K562 (cell line): ENCODE results near the gene C1QTNF3. TPM values are rescaled to one million over a fixed set of nuclear protein-coding genes. Genes with fewer than 3 reads are reported as not detected.

Source experiments
- ATAC-seq: fragments of 200-7000 bp; cut with Tn5 transposase; 3 replicates; pipeline ENCODE4 v1.9.1; 2020; ENCODE audit warnings: moderate library complexity
- BruUV-seq: library from RNA; stranded (reverse); fragments of 400-500 nt; replicated peaks from 2 replicates; lab custom pipeline; 2021; lab: Mats Ljungman, UMichigan
- CTCF ChIA-PET: fragments of 300-600 bp; formaldehyde crosslinking; extraction: SDS; loops from one replicate; lab custom pipeline; 2021; ENCODE audit warnings: low intra/inter-chr PET ratio; lab: Yijun Ruan, JAX
- POLR2A ChIA-PET: fragments of 300-600, 350-650 bp; sonication (Branson Sonifier 250); formaldehyde crosslinking; extraction: SDS; loops from one replicate; lab custom pipeline; 2021; ENCODE audit warnings: antibody characterized with exemption, inconsistent platforms; lab: Yijun Ruan, JAX
- DNase-seq, 4 experiments: peaks; one replicate each; pipeline versions ENCODE4 v3.0.0 to v3.0.0-alpha.2; 2011 to 2018; ENCODE audit warnings: low spot score in 3 of 4, mixed read lengths in 3 of 4; ENCODE audit errors: extremely low read depth in 1 of 4
- FAIRE-seq: peaks from 2 replicates; lab custom pipeline; 2011; peaks lifted over from hg19 to GRCh38; lab: Jason Lieb, UNC
- H2AFZ ChIP-seq: 2 replicates; pipeline ENCODE4 v1.6.0; 2011; ENCODE audit warnings: low read depth, low read length, control low read depth, inconsistent platforms
- H3K27ac ChIP-seq: fragments of 200-600 bp; 3 replicates; pipeline ENCODE4 v1.8.0; 2011; ENCODE audit warnings: low read depth, mild to moderate bottlenecking, control low read depth, inconsistent platforms, low read length, moderate library complexity, mixed read lengths; ENCODE audit errors: extremely low read depth
- H3K27me3 ChIP-seq, 2 experiments: fragments of 300-600 bp in 1 of 2; 2 replicates in 1 of 2; 3 replicates in 1 of 2; pipeline versions ENCODE4 v1.6.0 to v1.8.0; 2011; ENCODE audit warnings: inconsistent platforms in 2 of 2, low read length in 2 of 2, mild to moderate bottlenecking in 1 of 2, mixed read lengths in 1 of 2, moderate library complexity in 1 of 2; ENCODE audit not compliant: control insufficient read depth in 2 of 2, insufficient read depth in 2 of 2
- H3K36me3 ChIP-seq: fragments of 300-600 bp; 3 replicates; pipeline ENCODE4 v1.8.0; 2011; ENCODE audit warnings: mild to moderate bottlenecking, low read length, inconsistent platforms; ENCODE audit not compliant: control insufficient read depth, insufficient read depth
- H3K4me1 ChIP-seq, 2 experiments: fragments of 200-600 bp in 1 of 2; replicated peaks in 1 of 2; 2 replicates in 1 of 2; 3 replicates in 1 of 2; pipeline versions ENCODE4 v1.5.1 to v1.8.0; 2011; ENCODE audit warnings: inconsistent platforms in 2 of 2, low read length in 2 of 2, mild to moderate bottlenecking in 1 of 2, mixed read lengths in 1 of 2, moderate library complexity in 1 of 2; ENCODE audit not compliant: control insufficient read depth in 2 of 2, insufficient read depth in 2 of 2
- H3K4me2 ChIP-seq: 2 replicates; pipeline ENCODE4 v1.6.1; 2011; ENCODE audit warnings: low read length, control low read depth, inconsistent platforms, mixed read lengths; ENCODE audit not compliant: insufficient read depth
- H3K4me3 ChIP-seq: fragments of 200-600 bp; sonication (generic), shearing (Covaris generic); 2 replicates; pipeline ENCODE4 v1.5.1; 2016; ENCODE audit warnings: control low read depth, inconsistent platforms
- H3K79me2 ChIP-seq: fragments of 200-600 bp; 3 replicates; pipeline ENCODE4 v1.8.0; 2011; ENCODE audit warnings: low read length, inconsistent platforms; ENCODE audit not compliant: control insufficient read depth, insufficient read depth
- H3K9ac ChIP-seq, 2 experiments: 2 replicates each; pipeline versions ENCODE4 v1.6.0 to v1.6.1; 2011; ENCODE audit warnings: low read depth in 2 of 2, low read length in 2 of 2, control low read depth in 1 of 2, inconsistent platforms in 1 of 2, mild to moderate bottlenecking in 1 of 2, mixed read lengths in 1 of 2; ENCODE audit not compliant: insufficient read depth in 1 of 2
- H3K9me1 ChIP-seq: one replicate; pipeline ENCODE4 v1.6.0; 2011; ENCODE audit warnings: inconsistent platforms, mild to moderate bottlenecking, low read length, moderate library complexity; ENCODE audit not compliant: control insufficient read depth, insufficient read depth
- H3K9me3 ChIP-seq: replicated peaks from 2 replicates; pipeline ENCODE4 v1.5.1; 2011; ENCODE audit warnings: low read depth, low read length, inconsistent platforms; ENCODE audit not compliant: control insufficient read depth, insufficient read depth
- H4K20me1 ChIP-seq: replicated peaks from 2 replicates; pipeline ENCODE4 v1.6.1; 2011; ENCODE audit warnings: low read length, inconsistent platforms, mixed read lengths; ENCODE audit not compliant: control insufficient read depth, insufficient read depth
- NCOA6 ChIP-seq: fragments of 450-650 bp; IDR thresholded peaks from 2 replicates; pipeline ENCODE4 v1.6.1; 2017; ENCODE audit warnings: mild to moderate bottlenecking
- PBX2 ChIP-seq, 2 experiments: IDR thresholded peaks in 1 of 2; conservative IDR thresholded peaks in 1 of 2; 2 replicates each; pipeline ENCODE4 v1.6.1; 2016; ENCODE audit warnings: low read depth in 2 of 2, mild to moderate bottlenecking in 1 of 2, missing compliant biosample characterization in 1 of 2, missing genetic modification characterization in 1 of 2, moderate library complexity in 1 of 2
- SIN3A ChIP-seq, 2 experiments: fragments of 150-350 bp in 1 of 2; IDR thresholded peaks; 2 replicates each; pipeline ENCODE4 v1.6.1; 2011 to 2016; ENCODE audit warnings: borderline replicate concordance in 2 of 2, low read depth in 2 of 2, low read length in 2 of 2, mild to moderate bottlenecking in 2 of 2, moderate library complexity in 2 of 2; ENCODE audit not compliant: control insufficient read depth in 1 of 2
- SMAD1 ChIP-seq: fragments of 150-350 bp; IDR thresholded peaks from 2 replicates; pipeline ENCODE4 v1.6.1; 2014; ENCODE audit warnings: low read length, low read depth; ENCODE audit not compliant: partially characterized antibody
- SMAD2 ChIP-seq: fragments of 150-350 bp; IDR thresholded peaks from 2 replicates; pipeline ENCODE4 v1.6.1; 2014; ENCODE audit warnings: low read depth, mild to moderate bottlenecking, low read length
- ZNF384 ChIP-seq: IDR thresholded peaks from 2 replicates; pipeline ENCODE4 v1.6.1; 2012; ENCODE audit warnings: low read depth, low read length, improper control_type of control experiment
- ZNF407 ChIP-seq: fragments of 450-650 bp; IDR thresholded peaks from 2 replicates; pipeline ENCODE4 v1.6.1; 2016; ENCODE audit warnings: low read depth
- ZNF449 ChIP-seq: fragments of 250-450 bp; sonication (Bioruptor Pico); IDR thresholded peaks from 2 replicates; pipeline ENCODE4 v1.8.0; 2022; ENCODE audit warnings: moderate library complexity, mild to moderate bottlenecking, inconsistent platforms
- ZNF586 ChIP-seq: fragments of 450-650 bp; formaldehyde crosslinking; conservative IDR thresholded peaks from 2 replicates; pipeline ENCODE4 v1.4.0; 2020; ENCODE audit warnings: mild to moderate bottlenecking, moderate library complexity
- WGBS: fragments of 100-300 bp; shearing (Covaris generic); methylation state at CpG from one replicate; pipeline ENCODE4 v1.1.6; 2016; ENCODE audit warnings: low coverage, mixed read lengths; ENCODE audit not compliant: insufficient coverage; ENCODE audit errors: missing lambda C conversion rate; 5-methylcytosine and 5-hydroxymethylcytosine counted together
- in situ Hi-C: fragments of 300-500 bp; cut with MboI; formaldehyde crosslinking; loops from 4 replicates; pipeline ENCODE4 v1.15.0; 2018; ENCODE audit warnings: inconsistent platforms, mixed read lengths
- intact Hi-C: fragments of 100-400 bp; cut with micrococcal nuclease; formaldehyde crosslinking; loops from 2 replicates; pipeline ENCODE4 v1.14.2; 2022
- polyA plus RNA-seq, 8 experiments: library from polyadenylated mRNA; depleted of rRNA in 4 of 8; stranded (reverse) in 5 of 8; unstranded in 3 of 8; fragments of >200 nt; fragmentation: Nextera tagmentation in 2 of 8; fragmentation: Illumina TruSeq in 1 of 8; extraction: Ambion mirVana in 2 of 8; extraction: Trizol in 1 of 8; gene quantifications; 2 replicates each; pipeline versions ENCODE4 v1.2.1 to v1.2.3, GENCODE V29; 2011 to 2014; ENCODE audit warnings: inconsistent platforms in 1 of 8, missing spikeins in 1 of 8
- total RNA-seq, 7 experiments: library from RNA; depleted of rRNA in 6 of 7; stranded (reverse); fragments of >200 nt in 6 of 7; fragmentation: Illumina TruSeq in 2 of 7; extraction: Trizol in 2 of 7; gene quantifications; 2 replicates each; pipeline versions ENCODE4 v1.2.1 to v1.2.3, GENCODE V29; 2011 to 2021; ENCODE audit warnings: low replicate concordance in 1 of 7

Gene C1QTNF3
- total and polyA plus RNA-seq, 9 of the 15 experiments (the other 6 are each of a cell fraction or from before 2014, with no cell fraction given) = 0.51 to 3.3 (median 2.0) TPM

- no peak for DNase-seq
- Histone ChIP-seq H3K4me3 (no peak overlapping the region), H3K27me3 (peaks cover 4 to 9% of the 10 kb centered on the region in 2 experiments; a peak in 1 of 5 replicates), H3K9me3 (no peaks in the 10 kb centered on the region), H2AFZ (no peak overlapping the region), H3K27ac (no peak overlapping the region), H3K79me2 (no peaks in the 10 kb centered on the region), H4K20me1 (0 out of 2 replicates have a peak, but pooled peaks cover 4% of the 10 kb centered on the region), H3K4me2 (no peak overlapping the region), H3K36me3 (no peaks in the 10 kb centered on the region), H3K9me1 (no peaks in the 10 kb centered on the region), H3K9ac (no peak overlapping the region), H3K4me1 (no peaks in the 10 kb centered on the region)
- CTCF ChIA-PET = no interaction called here
- no peak for FAIRE-seq
- in situ Hi-C loops (no loop called here), intact Hi-C loops (no loop called here)
- POLR2A ChIA-PET = interaction anchor here (0.6 to 1.4 kb wide), 2 partner anchors 9 to 22 kb away, joined by 4 to 5 read pairs; no protein-coding TSS in a partner anchor
- 26% methylated on average over 3 of the region's 3 CpGs for WGBS
- no peak for ATAC-seq
- no TSS peak for BruUV-seq
- no peak for TF ChIP-seq SMAD2
- no peak for TF ChIP-seq NCOA6
- TF ChIP-seq SMAD1 = no peak
- TF ChIP-seq PBX2 (CRISPR knock-in tag; IDR thresholded peaks at IDR 0.05; ENCODE audit: low read depth) = no peak
- no peak for TF ChIP-seq PBX2 (tag; conservative IDR thresholded peaks at IDR 0.05; ENCODE audit: low read depth)
- TF ChIP-seq ZNF449 (CRISPR knock-in tag) = no peak
- TF ChIP-seq ZNF407 = no peak
- no peak for TF ChIP-seq ZNF586
- no peak for TF ChIP-seq SIN3A (IDR thresholded peaks at IDR 0.05; ENCODE audit: borderline replicate concordance in 2 of 2, control insufficient read depth in 1 of 2, low read depth in 2 of 2, low read length in 2 of 2)
- TF ChIP-seq ZNF384 = no peak
These were observed 2.0 kb upstream of the C1QTNF3 start for GRCh38 chr5:34045023-34045422.
